Heart left ventricle (tissue), 16 donors: Measurements from ENCODE around the gene MAP4K2. TPM values are rescaled to one million over a fixed set of nuclear protein-coding genes. Genes with fewer than 3 reads are reported as not detected.

ENCODE experiments used
- ATAC-seq, 4 donors: fragments of 200-7000 bp; cut with Tn5 transposase; one replicate each; pipeline ENCODE4 v1.9.1; 2020 to 2022; ENCODE audit warnings: moderate library complexity in 4 of 4, mild to moderate bottlenecking in 3 of 4, moderate number of reproducible peaks in 1 of 4
- DNase-seq, 5 donors: peaks; one replicate each; pipeline ENCODE4 v3.0.0-alpha.2; 2020
- H3K27ac ChIP-seq, 12 donors: fragments of 200-600 bp; sonication (generic) in 4 of 12; one replicate each; pipeline versions ENCODE4 v1.5.0 to v1.8.0; 2016 to 2022; ENCODE audit warnings: mild to moderate bottlenecking in 2 of 12
- H3K27me3 ChIP-seq, 9 donors: fragments of 200-600 bp; sonication (generic) in 2 of 9; one replicate each; pipeline versions ENCODE4 v1.5.1 to v1.8.0; 2016 to 2022; ENCODE audit warnings: mild to moderate bottlenecking in 3 of 9
- H3K36me3 ChIP-seq, 9 donors: fragments of 200-600 bp; sonication (generic) in 2 of 9; one replicate each; pipeline versions ENCODE4 v1.5.0 to v1.8.0; 2018 to 2022; ENCODE audit warnings: mild to moderate bottlenecking in 2 of 9
- H3K4me1 ChIP-seq, 12 donors: fragments of 200-600 bp; sonication (generic) in 4 of 12; one replicate each; pipeline versions ENCODE4 v1.5.0 to v1.8.0; 2016 to 2022; ENCODE audit warnings: mild to moderate bottlenecking in 3 of 12
- H3K4me3 ChIP-seq, 12 donors: fragments of 200-600 bp; sonication (generic) in 4 of 12; one replicate each; pipeline versions ENCODE4 v1.5.0 to v1.8.0; 2017 to 2022; ENCODE audit warnings: mild to moderate bottlenecking in 9 of 12, moderate library complexity in 4 of 12
- H3K9me3 ChIP-seq, 12 donors: fragments of 200-600 bp; sonication (generic) in 4 of 12; one replicate each; pipeline versions ENCODE4 v1.5.0 to v1.8.0; 2016 to 2022; ENCODE audit warnings: mild to moderate bottlenecking in 1 of 12
- CTCF ChIP-seq, 12 donors: fragments of 200-600 bp; sonication (generic) in 4 of 12; IDR thresholded peaks; one replicate each; pipeline versions ENCODE4 v1.5.0 to v1.8.0; 2018 to 2022; ENCODE audit warnings: antibody characterized with exemption in 12 of 12, mild to moderate bottlenecking in 5 of 12
- POLR2A ChIP-seq, 2 donors: fragments of 450-650 bp; IDR thresholded peaks; one replicate each; pipeline ENCODE4 v1.6.1; 2017; ENCODE audit warnings: antibody characterized with exemption in 2 of 2, mild to moderate bottlenecking in 2 of 2, moderate library complexity in 2 of 2
- WGBS, 4 donors: extraction: QIAGEN DNeasy Blood & Tissue Kit in 2 of 4; methylation state at CpG; one replicate each; pipeline versions ENCODE4 v1.1.5 to v1.1.7; 2013 to 2018; 5-methylcytosine and 5-hydroxymethylcytosine counted together
- intact Hi-C, 10 donors: fragments of 100-400 bp; cut with DNase I; formaldehyde crosslinking; loops; one replicate each; pipeline versions ENCODE4 v1.11.1 to v1.14.2; 2022
- polyA plus RNA-seq, 2 donors: library from polyadenylated mRNA; stranded (reverse); fragments of 200-250 nt; gene quantifications; one replicate each; pipeline ENCODE4 v1.2.3, GENCODE V29; 2013
- total RNA-seq, 9 donors: library from RNA; depleted of rRNA in 2 of 9; stranded (reverse); fragments of >200 nt in 2 of 9; fragmentation: NEBNext Ultra II Directional in 3 of 9; extraction: Animal tissue kit (Norgen Biotek cat#: 25700) in 3 of 9; gene quantifications; one replicate each; pipeline versions ENCODE4 v1.1.0 to v1.2.4, GENCODE V29; 2016 to 2023
- donor health status: ischemic (EF 13 %, LVEDD 7.1; RV severe dilation, severe dysfunction).
- donor health status: healthy with polysubstance abuse.
- donor health status: DM: no; HTN: yes; CAD: no.
- donor health status: DM: no; HTN: no; CAD: no.
- donor health status: ischemic (EF 25% LVEDD 6.9; RV normal size, moderate dysfunction).
- donor health status: ischemic (EF 25% LVEDD 5.7; RV mildly dilated, moderate dysfunction).
- donor health status: healthy.
- donor health status: DM: yes; HTN: yes; CAD: no.
- donor health status: ischemic (EF 35%, LVEDD 5.7; RV mildly dilated, moderate dysfunction).
- donor health status: nonischemic (EF 11% LVEDD 7.7; RV severe dilation, severe dysfunction).
- donor health status: DM: yes; HTN: yes; CAD: no.
- donor health status: PGD.
- donor health status: ischemic (EF 29% LVEDD 5.4; RV normal size, mild dysfunction).
- donor health status: nonischemic (EF 23%, LVEDD 6.1; RV moderate dilation, normal function).

MAP4K2 gene
- total and polyA plus RNA-seq, 11 donors = 7.0 to 27.5 (median 8.6) TPM

- TF ChIP-seq POLR2A (IDR thresholded peaks at IDR 0.05) = peak; percentile 90 to 97
- peak in 7 of 12 donors; percentile 6 to 53 (median 41) for TF ChIP-seq CTCF (IDR thresholded peaks at IDR 0.05)
- intact Hi-C loops = loop anchor here in 6 of 10 donors (2.0 to 10.0 kb wide), 5 partner anchors 32 to 336 kb away; partner anchors contain the start of genes RASGRP2 (in 3 of the 6), MEN1 (in 1 of the 6), TM7SF2 (in 1 of the 6) and ZNHIT2 (in 1 of the 6)
- Histone ChIP-seq H3K4me1 (peaks cover 0 to 46% (median 39%) of the 10 kb centered on the region in 12 donors), H3K27ac (peak within 1 kb of the TSS; percentile 98 to 100 (median 99)), H3K27me3 (no peaks in the 10 kb centered on the region), H3K36me3 (peaks cover 0 to 38% (median 31%) of the 10 kb centered on the region in 9 donors), H3K9me3 (no peaks in the 10 kb centered on the region), H3K4me3 (peak within 1 kb of the TSS; percentile 77 to 99 (median 92))
- ATAC-seq (peak; percentile 93 to 97 (median 96)), DNase-seq (peak; percentile 98 to 100 (median 99))
- WGBS, 4 donors = 0 to 1% (median 1%) methylated on average over 54 to 80 of the region's 80 CpGs
Measured at GRCh38 chr11:64778473-64779298, 24.3 kb downstream of the MAP4K2 start, which contains the start of gene SF1. TSS of gene SF1 (minus strand) at chr11:64778542. CDS start at chr11:64778392, 150 bp downstream.

DNA sequence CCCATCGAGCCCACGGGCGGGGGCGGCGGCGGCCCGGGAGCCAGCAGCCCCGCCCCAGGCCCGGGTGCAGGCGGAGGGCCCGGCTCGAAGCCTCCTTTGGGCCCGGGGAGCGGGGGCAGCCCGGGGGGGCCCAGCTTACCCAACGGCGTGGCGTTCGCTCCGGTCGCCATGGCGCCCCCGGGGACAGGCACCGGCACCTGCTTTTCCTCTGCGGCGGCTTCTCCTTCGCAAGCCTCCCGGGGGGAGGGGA is 24.9 kb downstream of the MAP4K2 start:
- 0 to 1% (median 0%) methylated on average over 1 to 28 of the region's 28 CpGs for WGBS, 4 donors
- no peaks in the 10 kb centered on the region for H3K27me3 ChIP-seq
- peaks cover 0 to 44% (median 37%) of the 10 kb centered on the region in 9 donors for H3K36me3 ChIP-seq
- DNase-seq (no peak), ATAC-seq (peak in 2 of 4 donors; percentile 6 to 11)
- intact Hi-C loops = loop anchor here in 6 of 10 donors (2.0 to 10.0 kb wide), 5 partner anchors 33 to 337 kb away; partner anchors contain the start of genes RASGRP2 (in 3 of the 6), MEN1 (in 1 of the 6), TM7SF2 (in 1 of the 6) and ZNHIT2 (in 1 of the 6)
- TF ChIP-seq CTCF (IDR thresholded peaks at IDR 0.05) = no peak
- no peak for TF ChIP-seq POLR2A (IDR thresholded peaks at IDR 0.05)
- peak overlapping the region; percentile 98 to 100 (median 99) for H3K27ac ChIP-seq
- H3K4me3 ChIP-seq = peak overlapping the region; percentile 77 to 99 (median 92)
- peaks cover 0 to 52% (median 44%) of the 10 kb centered on the region in 12 donors for H3K4me1 ChIP-seq
- H3K9me3 ChIP-seq = no peaks in the 10 kb centered on the region

GRCh38 chr11:64777449-64778222 is 25.4 kb downstream of the MAP4K2 start:
- TF ChIP-seq POLR2A (IDR thresholded peaks at IDR 0.05) = no peak
- no peak for TF ChIP-seq CTCF (IDR thresholded peaks at IDR 0.05)
- H3K4me3 ChIP-seq = peak overlapping the region; percentile 77 to 99 (median 92)
- DNase-seq (peak; percentile 80 to 93 (median 87)), ATAC-seq (peak; percentile 14 to 43 (median 29))
- H3K36me3 ChIP-seq = peaks cover 0 to 49% (median 42%) of the 10 kb centered on the region in 9 donors
- intact Hi-C loops = loop anchor here in 6 of 10 donors (2.0 to 10.0 kb wide), 5 partner anchors 33 to 337 kb away; partner anchors contain the start of genes RASGRP2 (in 3 of the 6), MEN1 (in 1 of the 6), TM7SF2 (in 1 of the 6) and ZNHIT2 (in 1 of the 6)
- no peaks in the 10 kb centered on the region for H3K27me3 ChIP-seq
- H3K9me3 ChIP-seq = no peaks in the 10 kb centered on the region
- H3K27ac ChIP-seq = peak overlapping the region; percentile 98 to 100 (median 99)
- WGBS, 4 donors = 0 to 2% (median 1%) methylated on average over 18 to 98 of the region's 98 CpGs
- peaks cover 0 to 57% (median 49%) of the 10 kb centered on the region in 12 donors for H3K4me1 ChIP-seq
